ENCODE data around the gene TICAM1.
"Not testable (repeated sequence)": the region's sequence is repeated elsewhere in the genome, so short reads cannot be mapped to it uniquely, and the experiment has no call there.

TICAM1 gene

DNA sequence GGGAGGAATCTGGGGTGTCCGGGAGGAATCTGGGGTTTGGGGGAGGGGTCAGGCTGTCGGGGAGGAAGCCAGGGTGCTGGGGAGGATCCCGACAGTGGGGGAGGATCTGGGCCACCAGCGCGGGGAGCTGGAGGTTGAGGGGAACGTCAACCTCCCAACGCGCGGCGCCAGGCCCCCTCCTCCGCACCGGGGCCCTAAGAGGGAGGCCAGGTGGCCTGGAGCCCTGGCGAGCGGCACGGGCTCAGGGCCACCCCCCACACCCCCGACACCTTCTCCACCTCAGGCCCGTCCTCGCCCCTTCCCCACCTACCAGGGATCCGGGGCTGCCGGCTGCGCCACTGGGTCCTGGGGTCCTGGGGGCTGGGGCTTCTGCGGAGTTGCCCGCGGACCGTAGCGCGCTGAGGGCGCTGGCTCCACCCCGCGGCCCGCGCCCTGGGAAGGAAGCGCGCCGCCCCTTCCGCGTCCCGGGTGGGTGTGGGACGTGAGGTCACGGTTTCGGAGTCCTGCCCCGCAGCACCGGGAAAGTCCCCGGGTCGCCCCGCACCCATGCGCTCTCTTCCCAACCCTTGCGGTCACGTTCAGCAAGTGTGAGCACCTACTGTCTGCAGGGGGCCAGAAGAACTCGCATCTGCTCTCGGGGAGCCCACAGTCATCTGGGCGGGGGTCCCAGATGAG lies at the start of gene TICAM1:
TICAM1 (minus strand) TSS at position 409 of the 675 bp plus-strand sequence. CDS start 13,335 bp downstream, outside the sequence.
- DNase-seq (ENCODE audit: low spot score) = peak; percentile 77

DNA sequence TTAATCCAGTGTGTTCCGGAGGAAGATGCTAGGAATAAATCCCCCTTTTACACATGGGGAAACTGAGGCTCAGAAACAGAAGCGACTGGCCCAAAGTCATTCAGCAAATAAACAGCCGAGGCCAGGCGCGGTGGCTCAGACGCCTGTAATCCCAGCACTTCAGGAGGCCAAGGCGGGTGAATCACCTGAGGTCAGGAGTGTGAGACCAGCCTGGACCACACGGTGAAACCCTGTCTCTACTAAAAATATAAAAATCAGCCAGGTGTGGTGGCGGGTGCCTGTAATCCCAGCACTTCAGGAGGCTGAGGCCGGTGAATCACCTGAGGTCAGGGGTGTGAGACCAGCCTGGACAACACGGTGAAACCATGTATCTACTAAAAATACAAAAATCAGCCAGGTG lies 47.5 kb upstream of the TICAM1 start:
- DNase-seq (ENCODE audit: low spot score) = no peak

DNA sequence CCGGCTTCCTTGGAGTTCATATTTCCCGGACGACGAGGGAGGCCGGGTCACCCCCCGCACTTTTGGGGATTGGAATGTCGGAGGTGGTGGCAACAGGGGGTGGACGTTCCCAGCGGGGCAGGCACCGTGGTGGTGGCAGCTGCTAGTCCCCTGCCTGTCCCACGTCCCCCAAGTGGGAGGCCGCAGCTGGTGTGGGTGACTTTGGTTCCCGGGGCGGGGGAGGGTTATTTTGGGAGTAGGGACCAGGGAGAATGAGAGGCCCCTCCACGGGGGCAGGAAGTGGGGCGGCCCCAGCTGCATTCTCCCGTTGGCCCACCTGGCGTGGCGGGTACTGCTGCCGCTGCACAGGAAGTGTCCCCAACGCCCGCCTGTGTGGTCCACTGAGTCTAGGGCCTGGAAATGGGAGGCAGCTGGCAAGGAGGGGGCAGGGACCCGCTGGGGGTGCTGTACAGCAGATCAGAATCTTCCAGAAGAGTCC lies 47.0 kb upstream of the TICAM1 start:
- DNase-seq (ENCODE audit: low spot score) = peak; percentile 76

DNA sequence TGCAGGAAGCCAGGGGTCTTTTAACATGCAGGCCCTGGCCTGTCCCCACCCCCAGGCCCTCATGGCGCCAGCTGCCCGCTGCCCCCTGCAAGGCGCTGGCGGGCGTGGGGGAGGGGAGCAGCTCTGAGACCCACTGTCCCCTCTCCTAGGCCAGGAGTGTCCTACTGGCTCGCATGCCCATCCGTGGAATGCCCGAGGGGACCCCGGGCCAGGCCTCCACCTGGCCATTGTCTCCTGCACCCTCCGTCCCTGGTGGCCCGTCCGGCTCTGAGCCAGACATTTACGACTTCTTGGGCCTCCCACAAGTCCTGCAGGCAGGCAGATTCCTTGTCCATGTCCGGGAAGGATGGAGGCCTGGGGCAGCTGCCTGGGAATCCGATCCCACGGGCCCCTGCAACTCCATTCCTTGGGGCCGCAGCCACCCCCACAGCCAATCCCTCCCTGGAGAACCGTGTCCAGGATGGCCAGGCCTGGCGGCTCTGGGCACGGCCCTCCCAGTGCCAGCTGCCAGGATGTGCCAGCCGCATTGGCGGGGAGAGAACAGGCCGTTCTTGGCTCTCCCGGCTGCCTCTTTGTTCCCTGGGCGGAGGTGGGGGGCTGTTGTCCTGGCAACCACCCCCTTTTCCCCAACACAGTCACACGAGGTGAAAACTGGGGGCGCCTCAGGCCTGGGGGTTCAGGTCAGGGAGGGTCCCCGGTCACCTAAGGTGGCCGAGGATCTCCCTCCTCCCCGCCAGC lies 46.4 kb upstream of the TICAM1 start:
- no peak for DNase-seq (ENCODE audit: low spot score)

DNA sequence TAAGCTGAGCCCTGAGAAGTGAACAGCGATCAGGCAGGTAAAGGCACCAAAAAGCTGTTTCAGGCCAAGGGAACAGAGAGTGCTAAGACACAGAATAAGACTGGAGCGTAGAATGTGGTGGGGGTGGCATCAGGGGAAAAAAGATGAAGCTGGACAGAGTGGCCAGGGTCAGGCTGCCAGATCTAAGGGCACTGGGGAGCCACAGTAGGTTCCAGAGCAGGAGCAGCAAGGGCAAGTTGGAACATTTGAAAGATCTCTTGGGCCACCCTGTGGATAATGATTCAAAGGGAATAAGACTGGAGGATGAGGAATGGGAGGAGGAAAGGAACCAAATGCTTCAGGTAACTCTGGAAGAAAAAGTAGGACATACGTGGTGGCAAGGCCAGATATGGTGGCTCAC lies 42.4 kb upstream of the TICAM1 start:
- no peak for DNase-seq (ENCODE audit: low spot score)

DNA sequence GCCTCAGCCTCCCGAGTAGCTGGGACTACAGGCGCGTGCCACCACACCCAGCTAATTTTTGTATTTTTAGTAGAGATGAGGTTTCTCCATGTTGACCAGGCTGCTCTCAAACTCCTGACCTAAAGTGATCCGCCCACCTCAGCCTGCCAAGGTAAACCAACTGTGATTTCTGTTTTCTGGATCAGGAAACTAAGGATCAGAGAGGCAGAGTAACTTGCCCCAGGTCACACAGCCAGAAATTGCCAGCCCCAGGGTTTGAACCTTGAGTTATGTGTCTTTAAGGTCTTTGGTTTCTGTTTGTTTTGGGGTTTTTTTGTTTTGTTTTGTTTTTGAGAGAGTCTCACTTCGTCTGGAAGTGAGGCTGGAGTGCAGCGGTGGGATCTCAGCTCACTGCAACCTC lies 40.2 kb upstream of the TICAM1 start:
- no peak for DNase-seq (ENCODE audit: low spot score)

DNA sequence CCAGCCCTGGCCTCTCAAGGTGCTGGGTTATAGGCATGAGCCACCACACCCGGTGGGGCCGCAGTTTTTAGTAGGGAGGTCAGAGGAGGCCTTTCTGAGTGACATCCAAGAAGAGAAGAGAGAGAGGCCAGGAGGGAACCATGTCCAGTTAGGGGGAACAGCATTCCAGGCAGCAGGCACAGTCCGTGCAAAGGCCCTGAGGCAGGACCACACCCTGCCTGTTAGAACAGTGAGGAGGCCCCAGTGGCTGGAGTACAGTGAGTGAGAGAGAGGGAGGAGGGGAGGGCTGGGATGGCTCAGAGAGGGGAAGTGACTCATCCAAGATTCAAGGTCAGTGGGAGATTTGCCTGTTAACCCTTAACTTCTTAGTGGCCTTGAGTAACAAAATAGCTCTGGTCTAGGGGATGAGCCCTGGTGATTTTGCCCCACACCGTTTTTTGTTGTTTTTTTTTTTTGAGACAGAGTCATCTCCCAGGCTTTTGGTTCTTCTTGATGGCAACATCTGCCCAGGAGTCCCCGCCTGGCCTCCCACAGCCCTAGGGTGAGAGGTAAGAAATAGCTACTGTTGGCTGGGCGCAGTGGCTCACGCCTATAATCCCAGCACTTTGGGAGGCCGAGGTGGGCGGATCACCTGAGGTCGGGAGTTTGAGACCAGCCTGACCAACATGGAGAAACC lies 38.7 kb upstream of the TICAM1 start:
- no peak for DNase-seq (ENCODE audit: low spot score)

DNA sequence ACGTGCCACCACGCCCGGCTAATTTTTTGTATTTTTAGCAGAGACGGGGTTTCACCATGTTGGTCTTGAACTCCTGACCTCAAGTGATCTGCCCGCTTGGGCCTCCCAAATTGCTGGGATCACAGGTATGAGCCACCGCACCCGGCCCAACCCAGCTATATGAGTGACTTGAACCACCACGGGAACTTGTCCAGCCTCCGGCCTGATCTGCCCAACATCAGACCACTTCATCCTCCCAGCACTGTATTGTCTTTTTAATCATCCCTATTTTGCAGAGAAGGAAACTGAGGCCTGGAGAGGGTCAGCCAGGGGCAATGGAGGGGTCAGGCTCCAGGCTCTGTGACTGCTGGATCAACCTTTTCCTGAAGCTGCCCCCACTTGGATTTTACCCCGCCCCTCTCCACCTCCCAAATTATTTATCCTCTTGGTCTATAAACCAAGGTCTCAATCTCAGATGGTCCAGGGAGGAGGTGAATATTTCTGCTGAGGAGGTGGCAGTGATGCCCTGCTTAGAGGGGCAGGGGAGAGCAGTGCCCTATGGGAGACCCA lies 36.8 kb upstream of the TICAM1 start:
- DNase-seq (ENCODE audit: low spot score) = no peak

DNA sequence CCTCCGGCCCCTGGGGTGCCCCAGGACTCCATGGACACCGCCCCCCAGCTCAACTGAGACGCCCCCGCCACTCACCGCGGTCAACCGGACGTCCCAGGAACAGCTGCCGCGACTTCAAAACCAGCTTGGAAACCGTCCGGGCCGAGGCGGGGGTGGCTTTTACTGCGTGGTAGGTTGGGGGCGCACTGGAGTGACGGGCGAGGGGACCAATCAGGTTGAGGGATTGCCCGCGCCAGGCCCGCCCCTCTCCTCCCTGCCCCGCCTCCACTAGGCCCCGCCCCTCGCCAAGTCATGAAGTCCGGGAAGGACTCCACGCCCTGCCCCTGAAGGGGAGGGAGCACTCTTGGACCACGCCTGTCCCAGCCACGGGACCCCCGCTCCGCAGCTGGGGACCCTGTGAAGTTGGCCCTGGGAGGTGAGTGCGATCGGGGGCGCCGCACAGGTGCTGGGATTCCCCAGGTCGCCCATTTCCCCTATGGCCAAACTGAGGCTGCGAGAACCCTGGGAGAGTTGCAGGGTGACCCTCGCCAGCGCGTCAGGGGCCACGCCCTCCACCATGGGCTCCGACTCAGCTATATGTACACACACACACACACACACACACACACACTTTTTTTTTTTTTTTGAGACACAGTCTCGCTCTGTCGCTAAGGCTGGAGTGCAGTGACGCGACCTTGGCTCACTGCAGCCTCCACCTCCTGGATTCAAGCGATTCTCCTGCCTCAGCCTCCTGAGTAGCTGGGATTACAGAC lies 36.2 kb upstream of the TICAM1 start, which contains the start of gene PLIN3:
PLIN3 (minus strand) TSS at position 134 of the 752 bp plus-strand sequence. CDS start 6,273 bp downstream, outside the sequence.
- DNase-seq (ENCODE audit: low spot score) = peak; percentile 98

DNA sequence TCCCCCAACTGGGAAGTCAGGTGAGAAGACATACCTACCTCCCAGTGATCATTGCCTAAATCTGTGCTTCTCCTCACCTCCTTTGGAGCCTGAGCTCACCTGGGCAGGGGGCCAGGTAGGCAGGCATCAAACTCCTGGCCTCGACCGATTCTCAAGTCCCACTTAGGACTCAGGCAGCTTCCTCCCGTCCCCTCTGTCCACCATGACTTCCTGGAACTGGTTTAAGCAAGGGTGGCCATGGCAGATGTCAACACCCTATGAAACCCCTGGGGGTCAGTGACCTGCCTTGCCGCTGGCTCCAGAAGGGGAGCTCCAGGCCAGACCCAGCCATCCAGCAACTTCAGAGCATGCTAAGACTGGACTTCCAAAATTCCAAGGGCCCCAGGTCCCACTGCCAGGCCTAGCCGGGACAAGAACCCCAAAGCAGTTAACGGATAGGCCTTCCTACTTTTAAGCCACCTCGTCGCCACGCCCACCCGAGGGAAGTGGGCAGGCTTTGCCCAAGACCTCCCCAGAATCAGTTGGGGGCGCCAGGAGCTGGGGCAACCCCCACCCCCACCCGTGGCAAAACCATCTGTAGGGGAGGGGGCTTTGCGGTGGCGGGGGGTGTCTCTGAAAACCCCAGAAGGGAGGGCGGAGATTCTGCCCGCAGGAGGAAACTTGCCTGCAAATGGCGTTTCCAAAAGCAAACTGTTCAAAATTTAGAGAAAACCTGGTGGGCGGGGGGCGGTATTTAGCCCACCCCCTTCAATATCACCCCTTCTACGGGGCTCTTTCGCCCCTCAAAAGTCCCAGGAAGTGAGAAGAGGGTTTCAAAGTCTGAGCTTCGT lies 35.3 kb upstream of the TICAM1 start:
- DNase-seq (ENCODE audit: low spot score) = peak; percentile 80

DNA sequence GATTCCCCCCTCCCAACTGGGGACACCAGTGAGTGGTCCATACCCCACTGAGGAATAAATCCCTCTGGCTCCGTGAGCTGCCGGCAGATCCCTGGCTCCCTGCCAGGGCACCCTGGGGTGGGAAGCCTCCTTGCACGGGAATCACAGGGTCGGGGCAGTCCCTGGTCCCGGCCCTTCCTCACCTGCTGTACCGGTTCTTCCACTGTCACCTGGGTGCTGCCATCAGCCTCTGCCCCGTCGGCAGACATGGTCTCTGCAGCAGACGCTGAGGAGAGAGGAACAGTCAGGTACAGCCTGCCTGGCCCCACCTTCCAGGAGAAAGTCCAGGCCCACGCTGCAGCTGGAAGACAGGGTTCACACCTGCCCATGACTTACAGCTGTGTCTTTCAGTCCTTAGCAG lies 29.6 kb upstream of the TICAM1 start:
- DNase-seq (ENCODE audit: low spot score) = no peak

DNA sequence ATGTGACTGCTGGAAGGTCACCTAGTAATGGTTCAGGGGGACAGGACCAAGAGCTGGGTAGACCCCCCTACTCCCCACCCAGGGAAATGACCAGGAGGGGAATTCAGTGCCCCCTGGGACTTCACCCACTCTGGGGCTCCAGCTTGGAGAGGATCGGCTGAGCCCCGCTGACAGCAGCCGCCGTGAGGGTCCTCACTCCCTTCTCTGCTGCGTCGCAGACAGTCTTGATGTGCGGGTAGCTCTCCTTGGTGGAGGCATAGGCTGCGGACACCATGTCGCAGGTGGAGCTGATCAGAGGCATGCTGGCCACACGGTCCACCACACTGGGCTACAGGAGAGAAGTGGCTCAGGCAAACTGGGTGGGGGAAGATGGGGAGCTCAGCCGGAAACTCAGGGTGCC lies 28.2 kb upstream of the TICAM1 start:
- no peak for DNase-seq (ENCODE audit: low spot score)

DNA sequence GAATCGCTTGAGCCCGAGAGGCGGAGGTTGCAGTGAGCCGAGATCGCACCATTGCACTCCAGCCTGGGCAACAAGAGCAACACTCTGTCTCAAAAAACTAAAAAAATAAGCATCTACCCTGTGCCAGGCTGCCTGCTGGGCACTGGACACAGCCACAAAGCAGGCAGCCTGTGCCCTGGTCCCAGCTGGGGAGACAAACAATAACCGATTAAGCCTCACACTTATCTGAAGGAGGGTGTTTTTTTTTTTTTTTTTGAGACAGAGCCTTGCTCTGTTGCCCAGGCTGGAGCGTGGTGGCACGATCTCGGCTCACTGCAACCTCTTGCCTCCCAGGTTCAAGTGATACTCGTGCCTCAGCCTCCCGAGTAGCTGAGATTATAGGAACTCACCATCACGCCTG lies 25.0 kb upstream of the TICAM1 start:
- DNase-seq (ENCODE audit: low spot score) = not testable (repeated sequence)

DNA sequence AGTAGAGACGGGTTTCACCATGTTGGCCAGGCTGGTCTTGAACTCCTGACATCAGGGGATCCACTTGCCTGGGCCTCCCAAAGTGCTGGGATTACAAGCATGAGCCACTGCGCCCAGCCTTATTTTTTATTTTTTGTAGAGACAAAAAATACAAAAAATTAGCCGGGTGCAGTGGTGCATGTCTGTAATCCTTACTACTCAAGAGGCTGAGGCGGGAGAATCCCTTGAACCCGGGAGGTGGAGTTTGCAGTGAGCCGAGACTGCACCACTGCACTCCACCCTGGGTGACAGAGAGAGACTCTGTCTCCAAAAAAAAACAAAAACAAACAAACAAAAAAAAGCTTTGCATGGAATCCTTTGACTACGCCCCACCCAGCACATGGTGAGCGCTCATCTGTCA lies 22.0 kb upstream of the TICAM1 start:
- not testable (repeated sequence) for DNase-seq (ENCODE audit: low spot score)

DNA sequence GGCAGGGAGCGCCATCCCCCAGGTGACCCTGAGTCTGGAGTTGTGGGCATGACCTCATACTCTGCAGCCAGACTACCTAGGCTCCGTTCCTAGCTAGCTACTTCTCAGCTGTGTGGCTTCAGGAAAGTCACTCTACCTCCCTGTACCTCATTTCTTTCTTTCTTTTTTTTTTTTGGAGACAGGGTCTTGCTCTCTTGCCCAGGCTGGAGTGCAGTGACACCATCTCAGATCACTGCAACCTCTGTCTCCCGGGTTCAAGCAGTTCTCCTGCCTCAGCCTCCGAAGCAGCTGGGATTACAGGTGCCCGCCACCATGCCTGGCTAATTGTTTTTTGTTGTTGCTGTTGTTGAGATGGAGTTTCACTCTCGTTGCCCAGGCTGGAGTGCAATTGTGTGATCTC lies 21.0 kb upstream of the TICAM1 start:
- no peak for DNase-seq (ENCODE audit: low spot score)

DNA sequence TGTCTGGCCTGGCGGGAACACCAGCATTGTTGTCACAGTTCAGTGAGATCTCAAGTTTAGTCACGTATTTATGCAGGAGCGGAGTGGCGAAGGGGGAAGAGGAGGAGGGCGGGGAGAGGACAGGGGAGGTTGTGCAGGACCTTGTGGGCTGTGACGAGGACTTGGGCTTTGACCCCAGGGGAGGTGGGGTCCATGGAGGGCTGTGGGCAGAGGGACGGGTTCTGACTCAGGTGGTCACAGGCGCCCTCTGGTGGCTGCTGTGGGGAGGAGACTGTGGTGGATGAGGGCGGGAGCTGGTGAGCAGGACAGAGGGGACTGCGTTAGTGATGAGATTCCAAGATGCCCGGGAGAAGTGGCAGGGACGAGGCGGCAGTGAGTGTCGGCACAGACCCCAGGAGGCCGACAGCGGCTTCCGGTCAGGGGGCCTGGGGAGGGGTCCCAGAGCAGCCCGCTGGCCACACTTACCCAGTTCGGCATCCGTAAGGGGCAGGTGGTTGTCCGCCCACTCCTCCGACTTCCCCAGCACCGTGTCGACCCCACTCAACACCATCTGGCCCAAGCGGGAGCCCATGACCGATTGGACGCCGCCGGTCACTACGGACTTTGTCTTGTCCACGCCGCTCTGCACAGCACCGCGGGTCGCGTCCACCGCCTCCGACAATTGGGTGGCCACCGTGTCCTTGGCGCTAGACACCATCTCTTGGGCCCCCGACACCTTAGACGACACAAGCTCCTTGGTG lies 20.2 kb upstream of the TICAM1 start:
- DNase-seq (ENCODE audit: low spot score) = peak; percentile 75

DNA sequence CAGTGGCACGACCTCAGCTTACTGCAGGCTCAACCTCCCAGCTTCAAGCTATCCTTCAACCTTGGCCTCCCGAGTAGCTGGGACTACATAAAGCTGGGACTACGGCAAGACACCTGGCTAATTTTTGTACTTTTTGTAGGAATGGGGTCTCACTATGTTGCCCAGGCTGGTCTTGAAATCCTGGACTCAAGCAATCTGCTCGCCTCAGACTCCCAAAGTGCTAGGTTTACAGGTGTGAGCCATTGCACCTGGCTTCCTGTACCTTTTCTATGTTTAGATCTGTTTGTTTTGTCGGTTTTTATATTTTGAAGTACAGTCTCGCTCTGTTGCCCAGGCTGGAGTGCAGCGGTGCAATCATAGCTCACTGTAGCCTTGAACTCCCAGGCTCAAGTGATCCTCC lies 17.5 kb upstream of the TICAM1 start:
- DNase-seq (ENCODE audit: low spot score) = no peak

DNA sequence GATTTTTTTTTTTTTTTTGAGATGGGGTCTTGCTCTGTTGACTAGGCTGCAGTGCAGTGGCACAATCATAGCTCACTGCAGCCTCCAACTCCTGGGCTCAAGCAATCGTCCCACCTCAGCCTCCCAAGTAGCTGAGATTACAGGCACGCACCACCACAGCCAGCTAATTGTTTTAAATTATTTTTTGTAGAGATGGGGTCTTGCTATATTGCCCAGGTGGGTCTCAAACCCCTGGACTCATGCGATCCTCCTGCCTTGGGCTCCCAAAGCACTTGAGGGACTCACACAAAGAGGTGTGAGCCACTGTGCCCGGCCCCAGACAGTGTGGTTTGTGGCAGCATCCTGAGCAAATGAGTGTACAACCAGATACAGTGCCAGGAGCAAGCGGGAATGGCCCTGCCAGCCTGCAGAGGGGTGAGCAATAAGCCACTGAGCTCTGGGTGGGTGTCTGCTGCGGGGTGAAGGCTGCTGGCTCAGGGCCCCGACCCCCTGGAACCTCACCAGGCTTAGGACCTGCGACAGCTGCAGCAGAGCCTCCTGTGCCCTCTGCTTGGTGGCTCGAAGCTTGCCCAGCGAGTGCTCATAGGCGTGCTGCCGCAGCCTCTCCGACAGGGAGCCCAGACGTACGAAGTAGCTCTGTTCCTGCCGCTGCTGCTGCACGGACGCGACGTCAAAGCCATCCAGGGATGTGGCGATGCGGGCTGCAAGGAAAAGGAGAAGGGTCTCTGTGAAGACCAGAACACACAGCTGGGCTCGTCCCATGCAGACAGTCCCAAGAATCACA lies 15.9 kb upstream of the TICAM1 start:
- DNase-seq (ENCODE audit: low spot score) = no peak

DNA sequence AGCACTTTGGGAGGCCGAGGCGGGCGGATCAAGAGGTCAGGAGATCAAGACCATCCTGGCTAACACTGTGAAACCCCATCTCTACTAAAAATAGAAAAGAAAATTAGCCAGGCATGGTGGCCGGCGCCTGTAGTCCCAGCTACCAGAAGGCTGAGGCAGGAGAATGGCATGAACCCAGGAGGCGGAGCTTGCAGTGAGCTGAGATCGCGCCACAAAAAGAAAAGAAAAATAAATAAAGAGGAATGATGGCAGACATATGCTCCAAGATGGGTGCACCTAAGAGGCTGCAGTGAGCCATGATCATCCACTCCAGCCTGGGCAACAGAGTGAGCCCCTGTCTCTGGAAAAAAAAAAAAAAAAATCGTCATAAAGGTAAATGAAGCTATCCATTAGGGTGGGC lies 14.5 kb upstream of the TICAM1 start:
- not testable (repeated sequence) for DNase-seq (ENCODE audit: low spot score)

Data from left forelimb (tissue), 1 donor.